IPS-11a (cell line): Measurements from ENCODE around the gene KCTD17.
"Not testable (repeated sequence)": the region's sequence is repeated elsewhere in the genome, so short reads cannot be mapped to it uniquely, and the experiment has no call there.

ENCODE experiments used
- H3K4me3 ChIP-seq: one replicate; pipeline ENCODE4 v1.5.1; 2013; ENCODE audit warnings: low read depth, low read length, control low read depth

The KCTD17 gene

GRCh38 chr22:37057796-37058510 is 6.4 kb downstream of the KCTD17 start:
- H3K4me3 ChIP-seq = no peak overlapping the region

DNA sequence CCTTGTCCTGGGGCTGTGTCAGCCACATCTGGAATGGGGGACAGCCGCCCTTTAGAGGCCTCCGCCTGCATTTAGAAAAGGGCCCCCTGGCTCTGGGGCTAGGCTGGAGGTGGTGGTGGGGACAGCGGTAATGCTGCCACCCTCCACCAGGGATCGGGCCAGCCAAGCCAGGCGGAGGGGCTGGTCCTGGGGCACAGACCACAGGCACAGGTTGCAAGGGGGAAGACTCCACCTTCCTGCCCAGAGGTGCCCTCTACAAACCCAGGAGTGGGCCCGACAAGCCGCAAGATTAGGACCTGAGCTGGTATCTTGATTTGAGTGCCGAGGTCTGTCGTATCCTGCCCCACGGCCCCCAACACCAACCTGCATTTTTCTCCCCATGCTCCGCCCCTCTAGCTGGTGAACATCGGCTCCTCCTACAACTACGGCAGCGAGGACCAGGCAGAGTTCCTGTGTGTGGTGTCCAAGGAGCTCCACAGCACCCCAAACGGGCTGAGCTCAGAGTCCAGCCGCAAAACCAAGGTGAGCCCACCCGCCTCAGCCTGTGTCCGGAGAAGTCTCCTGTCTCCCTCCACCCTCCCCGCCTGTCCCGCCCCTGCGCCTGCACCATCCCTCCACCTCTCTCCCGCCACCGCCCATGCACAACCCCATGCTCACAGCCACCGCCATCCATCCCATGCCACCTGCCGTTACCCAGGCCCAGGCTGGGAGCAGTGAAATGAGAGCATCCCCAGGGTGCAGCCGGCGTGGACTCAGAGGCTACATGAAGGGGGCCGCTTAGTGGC is 7.6 kb downstream of the KCTD17 start:
- no peak overlapping the region for H3K4me3 ChIP-seq

DNA sequence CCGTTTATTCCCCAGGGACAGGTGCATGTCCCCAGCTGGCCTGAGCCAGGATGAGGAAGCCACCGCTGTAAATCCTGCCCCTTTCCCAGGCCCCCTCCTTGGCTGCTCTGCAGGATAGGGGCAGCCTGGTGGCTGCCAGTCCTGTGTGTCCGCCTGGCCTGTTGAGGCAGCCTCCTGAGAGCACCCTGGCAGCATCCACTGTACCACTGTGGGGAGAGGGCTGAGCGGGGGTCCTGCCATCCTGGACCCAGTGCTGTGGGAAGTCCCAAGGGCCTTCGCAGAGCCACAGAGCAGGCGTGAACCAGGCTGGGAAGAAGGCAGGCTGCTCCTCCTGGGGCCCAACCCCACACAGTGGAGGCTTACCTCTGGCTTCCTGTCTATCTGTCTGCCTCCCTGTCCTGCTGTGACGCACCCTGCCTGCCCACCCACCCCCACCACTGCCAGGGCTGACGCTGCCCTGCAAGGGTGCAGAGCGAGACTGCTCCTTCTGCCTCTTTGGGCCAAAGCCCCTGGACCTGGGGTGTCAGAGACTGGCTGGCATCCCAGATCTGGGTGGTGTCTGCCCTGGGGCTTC is 8.4 kb downstream of the KCTD17 start:
- no peak overlapping the region for H3K4me3 ChIP-seq

DNA sequence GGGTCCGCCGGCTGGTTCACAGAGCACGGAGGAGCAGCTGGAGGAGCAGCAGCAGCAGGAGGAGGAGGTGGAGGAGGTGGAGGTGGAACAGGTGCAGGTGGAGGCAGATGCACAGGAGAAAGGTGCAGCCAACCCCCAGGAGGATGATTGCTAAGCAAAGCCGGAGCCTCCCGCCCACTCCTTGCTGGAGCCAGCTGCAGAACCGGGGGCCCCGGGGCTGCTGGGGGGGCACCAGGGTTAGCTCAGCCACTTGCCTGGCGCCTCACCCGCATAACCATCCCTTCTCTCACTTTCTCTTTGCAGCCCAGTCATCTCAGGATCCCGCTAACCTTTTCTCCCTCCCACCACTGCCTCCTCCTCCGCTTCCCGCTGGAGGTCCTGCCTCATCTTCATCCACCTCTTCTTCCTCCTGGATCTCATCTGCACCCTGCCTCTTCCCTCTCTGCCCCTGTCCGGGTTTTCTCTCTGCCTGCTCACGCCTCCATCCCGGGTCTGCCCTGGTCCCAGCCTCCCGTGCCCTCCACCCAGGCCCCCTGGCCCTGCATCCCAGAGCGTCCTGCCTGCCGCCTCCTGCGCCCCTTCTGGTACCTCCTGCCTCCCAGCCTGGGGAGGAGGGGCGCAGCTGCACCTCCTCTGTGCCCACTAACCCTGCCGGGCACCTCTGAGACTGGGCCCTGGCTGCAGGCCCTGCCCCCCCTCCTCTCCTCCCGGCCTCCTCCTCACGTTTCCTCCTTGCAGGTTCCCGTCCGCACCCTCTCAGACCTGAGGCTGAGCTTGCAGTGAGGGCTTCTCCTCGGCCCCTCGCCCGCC is 9.5 kb downstream of the KCTD17 start:
- no peak overlapping the region for H3K4me3 ChIP-seq

GRCh38 chr22:37061611-37062375 is 10.3 kb downstream of the KCTD17 start:
- no peak overlapping the region for H3K4me3 ChIP-seq

- no peak overlapping the region for H3K4me3 ChIP-seq
Observed at GRCh38 chr22:37062376-37062675, 10.8 kb downstream of the KCTD17 start.

DNA sequence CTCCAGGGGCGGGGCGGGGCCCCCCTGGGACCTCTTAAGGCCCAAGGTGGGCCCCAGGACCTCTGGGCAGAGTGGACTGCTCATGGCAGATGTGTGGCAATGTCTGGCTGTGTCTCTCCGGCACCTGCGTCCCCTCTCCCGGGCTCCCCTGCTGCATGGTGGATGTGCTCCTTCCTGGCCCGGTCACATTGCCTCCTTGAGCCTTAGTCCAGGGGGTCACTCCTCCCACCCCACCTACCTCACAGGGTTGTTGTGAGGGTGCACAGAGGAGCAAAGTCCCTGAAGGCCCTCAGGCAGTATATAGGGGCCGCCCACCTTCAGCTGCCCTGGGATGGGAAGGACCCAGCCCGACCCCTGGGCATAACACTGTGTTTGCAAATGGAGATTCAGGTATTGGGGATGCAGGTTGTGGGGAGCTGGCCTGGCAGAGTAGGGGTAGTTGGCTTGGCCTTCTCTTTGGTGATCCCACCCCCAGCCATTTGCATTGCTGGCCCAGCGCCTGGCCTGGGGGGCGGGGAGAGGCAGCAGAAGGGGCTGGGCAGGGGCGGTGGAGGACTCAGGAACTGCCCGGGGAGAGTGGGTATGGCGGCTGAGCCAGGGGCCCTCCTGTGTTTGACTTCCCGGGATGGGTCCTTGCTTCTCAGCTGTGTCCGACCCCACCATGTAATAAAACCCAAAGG is 11.3 kb downstream of the KCTD17 start:
- H3K4me3 ChIP-seq = no peak overlapping the region

DNA sequence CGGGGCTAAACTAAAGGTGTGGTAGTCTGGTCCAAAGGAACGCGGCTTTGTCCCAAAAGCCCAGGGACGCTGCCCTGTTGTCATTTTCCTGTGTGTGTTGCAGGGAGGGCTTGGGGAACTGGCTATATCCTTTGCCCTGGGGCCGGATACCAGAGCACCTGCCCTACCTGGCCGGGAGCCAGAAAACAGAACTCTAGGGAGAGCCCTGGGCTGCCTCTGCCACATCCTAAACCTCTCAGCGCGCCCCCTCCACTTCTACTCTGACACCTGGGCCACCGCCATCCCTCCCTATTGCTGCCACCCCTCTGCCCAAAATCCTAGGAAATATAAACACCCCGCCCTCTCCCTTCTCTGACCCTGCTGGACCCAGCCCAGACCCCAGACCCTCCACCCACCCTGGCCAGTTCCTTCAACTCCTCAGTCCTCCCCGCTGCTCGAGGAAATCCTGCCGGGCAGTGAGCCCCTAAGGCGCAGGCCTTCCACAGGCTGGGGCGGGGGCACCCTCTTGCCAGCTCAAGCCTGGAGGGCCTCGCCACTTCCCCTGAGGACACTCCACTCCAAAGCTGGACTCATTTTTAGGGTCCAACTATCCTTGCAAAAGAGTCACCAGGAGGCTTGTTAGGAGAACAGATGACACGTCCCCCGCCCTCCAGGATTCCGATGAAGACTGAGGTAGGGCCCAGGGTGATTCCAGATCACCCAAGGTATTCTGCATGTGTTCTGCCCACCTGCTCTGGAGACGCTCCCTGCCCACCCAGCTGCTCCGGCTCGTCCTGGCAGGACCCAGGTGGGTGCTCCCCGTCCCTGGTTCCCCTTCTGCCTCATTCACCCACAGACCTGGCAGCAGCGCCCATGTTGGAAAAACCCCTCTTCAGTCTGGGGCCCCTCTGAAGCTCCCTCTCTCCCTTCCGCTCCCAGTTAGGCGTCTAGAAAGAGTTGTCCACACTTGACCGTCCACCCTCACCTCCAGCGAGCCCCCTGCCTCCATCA is 12.2 kb downstream of the KCTD17 start:
- no peak overlapping the region for H3K4me3 ChIP-seq

- H3K4me3 ChIP-seq = no peak overlapping the region
Observed at GRCh38 chr22:37064553-37064952, 13.0 kb downstream of the KCTD17 start.

- no peak overlapping the region for H3K4me3 ChIP-seq
Observed at GRCh38 chr22:37065180-37065579, 13.6 kb downstream of the KCTD17 start.

DNA sequence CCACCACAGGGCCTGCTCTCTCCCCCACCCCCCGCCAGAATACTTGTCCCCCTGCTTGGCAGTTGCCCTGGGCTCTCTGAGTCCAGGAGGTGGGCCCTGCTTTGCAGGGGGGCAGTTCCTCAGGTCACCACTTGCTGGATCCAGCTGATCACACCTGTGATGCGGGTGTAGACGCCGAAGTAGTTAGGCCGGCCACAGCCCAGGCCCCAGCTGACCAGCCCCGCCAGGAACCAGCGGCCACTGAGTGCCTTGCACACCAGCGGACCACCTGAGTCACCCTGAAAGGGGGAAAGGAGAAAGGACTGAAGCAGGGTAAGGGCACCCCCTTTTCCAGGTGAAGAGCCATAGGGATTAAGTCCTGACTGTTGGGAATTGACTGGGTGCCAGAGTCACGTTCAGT is 14.4 kb downstream of the KCTD17 start:
- H3K4me3 ChIP-seq = no peak overlapping the region

GRCh38 chr22:37067428-37067827 is 15.9 kb downstream of the KCTD17 start:
- no peak overlapping the region for H3K4me3 ChIP-seq

GRCh38 chr22:37068859-37069258 is 17.3 kb downstream of the KCTD17 start:
- H3K4me3 ChIP-seq = peak overlapping the region; percentile 13

- no peak overlapping the region for H3K4me3 ChIP-seq
Observed at GRCh38 chr22:37069319-37069718, 17.8 kb downstream of the KCTD17 start.

GRCh38 chr22:37069719-37070118 is 18.2 kb downstream of the KCTD17 start:
- no peak overlapping the region for H3K4me3 ChIP-seq

GRCh38 chr22:37070334-37070733 is 18.8 kb downstream of the KCTD17 start:
- no peak overlapping the region for H3K4me3 ChIP-seq

- H3K4me3 ChIP-seq = no peak overlapping the region
Observed at GRCh38 chr22:37070744-37071143, 19.2 kb downstream of the KCTD17 start.

DNA sequence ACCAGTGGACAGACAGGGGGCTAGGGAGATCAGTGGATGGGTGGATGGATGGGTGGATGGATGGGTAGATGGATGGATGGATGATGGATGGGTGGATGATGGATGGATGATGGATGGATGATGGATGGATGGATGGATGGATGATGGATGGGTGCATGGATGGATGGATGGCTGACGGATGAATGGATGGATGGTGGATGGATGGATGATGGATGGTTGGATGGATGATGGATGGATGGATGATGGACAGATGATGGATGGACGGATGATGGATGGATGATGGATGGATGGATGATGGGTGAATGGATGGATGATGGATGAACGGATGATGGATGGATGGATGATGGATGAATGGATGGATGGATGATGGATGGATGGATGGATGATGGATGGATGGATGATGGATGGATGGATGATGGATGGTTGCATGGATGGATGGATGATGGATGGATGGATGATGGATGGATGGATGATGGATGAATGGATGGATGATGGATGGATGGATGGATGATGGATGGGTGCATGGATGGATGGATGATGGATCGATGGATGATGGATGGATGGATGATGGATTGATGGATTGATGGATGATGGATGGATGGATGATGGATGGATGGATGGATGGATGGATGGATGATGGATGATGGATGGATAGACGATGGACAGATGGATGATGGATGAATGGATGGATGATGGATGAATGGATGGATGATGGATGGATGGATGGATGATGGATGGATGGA is 20.5 kb downstream of the KCTD17 start:
- H3K4me3 ChIP-seq = not testable (repeated sequence)
